HG02571 (cell line): ENCODE data around the gene SEPTIN5.
"Not testable (repeated sequence)": the region's sequence is repeated elsewhere in the genome, so short reads cannot be mapped to it uniquely, and the experiment has no call there.

Experiments used
- ATAC-seq: cut with Tn5 transposase; IDR thresholded peaks from one replicate; pipeline ENCODE4 v1.9.1; 2021; ENCODE audit warnings: mild to moderate bottlenecking, moderate library complexity; ENCODE audit not compliant: unreplicated experiment

The SEPTIN5 gene

DNA sequence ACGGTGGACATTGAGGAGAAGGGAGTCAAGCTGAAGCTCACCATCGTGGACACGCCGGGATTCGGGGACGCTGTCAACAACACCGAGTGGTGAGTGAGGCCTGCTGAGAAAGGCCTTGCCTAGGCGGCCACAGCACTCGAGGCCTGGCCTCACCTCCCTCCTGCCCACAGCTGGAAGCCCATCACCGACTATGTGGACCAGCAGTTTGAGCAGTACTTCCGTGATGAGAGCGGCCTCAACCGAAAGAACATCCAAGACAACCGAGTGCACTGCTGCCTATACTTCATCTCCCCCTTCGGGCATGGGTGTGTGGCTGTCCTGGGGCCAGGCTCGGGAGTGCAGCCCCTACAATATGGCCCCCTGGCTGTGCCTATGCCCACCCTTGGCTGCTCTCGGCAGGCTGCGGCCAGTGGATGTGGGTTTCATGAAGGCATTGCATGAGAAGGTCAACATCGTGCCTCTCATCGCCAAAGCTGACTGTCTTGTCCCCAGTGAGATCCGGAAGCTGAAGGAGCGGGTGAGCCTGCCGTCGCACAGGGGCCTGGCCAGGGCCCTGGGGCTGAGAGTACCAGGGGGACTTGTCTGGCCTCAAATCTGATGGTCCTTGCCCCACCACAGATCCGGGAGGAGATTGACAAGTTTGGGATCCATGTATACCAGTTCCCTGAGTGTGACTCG, 6.0 kb downstream of the SEPTIN5 start:
- no peak for ATAC-seq

DNA sequence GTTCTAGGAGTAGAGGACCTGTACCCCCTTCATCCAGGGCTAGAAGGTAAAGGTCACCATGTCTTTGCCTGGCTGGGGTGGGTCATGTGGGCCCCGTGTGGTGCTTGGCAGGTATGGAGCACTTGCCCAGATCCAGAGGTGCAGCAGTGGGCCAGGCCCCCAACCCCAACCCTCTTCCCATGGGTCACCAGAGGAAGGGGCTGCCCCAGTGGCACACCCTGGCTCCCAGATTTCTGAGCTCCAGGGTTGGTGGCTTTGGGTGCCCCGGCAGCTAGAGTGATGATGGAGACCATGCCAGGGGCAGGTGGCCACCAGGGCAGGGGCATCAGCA, 6.7 kb downstream of the SEPTIN5 start:
- ATAC-seq = no peak

DNA sequence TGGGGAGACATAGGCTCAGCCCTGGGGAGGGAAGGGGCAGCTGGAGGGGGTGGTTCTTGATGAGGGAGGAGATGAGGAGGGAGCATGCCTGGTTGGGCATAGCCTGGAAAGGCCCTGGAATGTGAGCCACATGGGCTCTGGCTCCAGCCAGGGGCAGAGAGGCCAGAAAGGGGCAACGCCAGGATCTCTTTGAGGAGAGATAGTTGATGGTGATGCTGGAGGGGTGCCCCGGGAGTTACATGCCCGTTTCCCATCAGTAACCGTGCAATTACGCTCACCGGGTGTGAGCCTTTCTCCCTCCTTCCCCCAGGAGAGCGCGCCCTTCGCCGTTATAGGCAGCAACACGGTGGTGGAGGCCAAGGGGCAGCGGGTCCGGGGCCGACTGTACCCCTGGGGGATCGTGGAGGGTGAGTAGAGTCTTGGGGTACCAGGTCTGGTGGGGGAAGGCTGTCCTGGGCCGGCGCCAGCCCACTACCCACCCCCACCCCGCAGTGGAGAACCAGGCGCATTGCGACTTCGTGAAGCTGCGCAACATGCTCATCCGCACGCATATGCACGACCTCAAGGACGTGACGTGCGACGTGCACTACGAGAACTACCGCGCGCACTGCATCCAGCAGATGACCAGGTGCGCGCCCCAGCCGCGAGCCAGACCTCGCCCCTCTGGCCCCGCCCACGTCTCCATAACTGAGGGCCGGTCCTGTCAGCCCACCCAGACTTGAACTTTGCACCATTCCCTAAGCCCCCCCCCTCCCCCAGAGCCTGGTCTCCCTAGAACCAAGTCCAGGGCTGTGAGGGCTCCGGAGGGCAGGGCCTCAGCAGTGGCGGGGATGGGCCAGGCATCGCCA, 7.3 kb downstream of the SEPTIN5 start:
- ATAC-seq = no peak

DNA sequence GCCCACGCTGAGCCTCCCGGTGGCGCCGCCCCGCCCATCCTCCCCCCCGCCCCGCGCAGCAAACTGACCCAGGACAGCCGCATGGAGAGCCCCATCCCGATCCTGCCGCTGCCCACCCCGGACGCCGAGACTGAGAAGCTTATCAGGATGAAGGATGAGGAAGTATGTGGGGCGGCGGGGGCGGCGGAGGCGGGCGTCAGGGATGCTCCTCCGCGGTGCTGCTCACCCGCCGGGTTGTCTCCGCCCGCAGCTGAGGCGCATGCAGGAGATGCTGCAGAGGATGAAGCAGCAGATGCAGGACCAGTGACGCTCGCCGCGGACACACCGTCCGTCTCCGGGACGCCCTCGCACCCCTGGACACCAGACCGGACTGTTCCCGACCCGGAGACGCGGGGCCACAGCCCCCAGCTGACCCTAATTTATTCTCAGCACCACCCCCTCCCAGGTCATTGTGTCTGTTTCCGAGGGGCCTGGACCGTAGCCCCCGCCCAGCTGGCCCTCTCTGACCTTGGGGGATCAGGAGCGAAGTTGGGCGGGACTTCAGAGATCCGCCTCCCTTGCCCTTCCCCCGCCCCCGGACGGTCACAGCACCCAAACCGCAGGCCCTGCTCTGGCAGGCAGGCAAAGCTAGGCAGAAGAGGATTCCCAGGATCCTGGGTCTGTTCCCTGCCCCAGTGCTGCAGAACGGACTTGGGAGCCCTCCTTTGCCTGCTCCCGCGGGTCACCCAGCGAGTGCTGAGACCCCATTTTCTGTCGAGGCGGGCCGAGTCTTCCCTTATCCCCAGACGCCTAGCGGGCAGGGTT, 8.1 kb downstream of the SEPTIN5 start:
- no peak for ATAC-seq

DNA sequence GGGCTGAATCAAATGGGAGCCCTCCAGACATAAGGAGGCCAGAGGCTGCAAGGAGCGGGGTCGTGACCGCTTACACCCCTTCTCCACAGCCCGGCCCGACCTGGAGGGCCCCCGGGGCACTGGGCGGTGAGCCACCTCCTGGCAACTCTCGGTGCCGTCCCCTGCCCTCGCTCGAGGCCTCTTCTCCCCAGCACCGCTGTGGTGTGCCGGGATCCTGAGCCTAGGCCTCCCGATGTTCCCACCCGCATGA, 8.6 kb downstream of the SEPTIN5 start:
- no peak for ATAC-seq

DNA sequence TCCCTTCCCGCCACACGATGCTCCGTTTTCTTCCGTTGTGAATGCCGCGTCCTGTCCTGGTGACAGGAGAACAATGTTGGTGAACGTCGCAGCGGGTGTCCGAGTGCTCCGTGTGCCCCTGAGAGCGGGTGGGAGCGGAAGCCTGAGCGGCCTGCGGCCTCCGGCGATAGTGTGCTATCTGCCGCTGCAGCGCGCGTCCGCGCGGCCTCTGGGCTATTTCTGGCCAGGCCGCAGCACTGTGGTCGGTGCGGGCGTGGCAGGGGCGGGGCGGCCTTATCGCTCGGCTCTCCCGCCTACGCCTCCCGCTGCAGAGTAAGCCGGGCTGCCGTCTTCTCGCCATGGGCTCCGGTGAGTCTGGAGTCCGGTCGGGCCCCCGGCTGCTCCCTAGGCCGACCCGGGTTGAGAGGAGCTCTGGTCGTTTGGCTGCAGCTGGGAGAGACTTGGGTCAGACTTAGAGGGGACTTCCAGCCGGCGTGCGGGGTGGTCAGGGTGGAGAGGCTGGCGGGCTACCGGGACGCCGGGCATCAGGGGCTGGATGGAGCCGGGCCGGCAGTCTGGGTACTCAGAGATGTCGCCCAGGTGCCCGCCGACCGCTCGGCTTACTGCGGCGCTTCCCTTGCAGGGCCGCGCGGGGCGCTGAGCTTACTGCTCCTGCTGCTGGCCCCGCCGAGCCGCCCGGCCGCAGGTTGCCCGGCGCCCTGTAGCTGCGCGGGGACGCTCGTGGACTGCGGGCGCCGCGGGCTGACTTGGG, 9.1 kb downstream of the SEPTIN5 start, which contains the start of gene GP1BB:
GP1BB (plus strand) TSS at position 308 of the 751 bp plus-strand sequence; CDS start at position 339, 31 bp downstream.
- no peak for ATAC-seq

DNA sequence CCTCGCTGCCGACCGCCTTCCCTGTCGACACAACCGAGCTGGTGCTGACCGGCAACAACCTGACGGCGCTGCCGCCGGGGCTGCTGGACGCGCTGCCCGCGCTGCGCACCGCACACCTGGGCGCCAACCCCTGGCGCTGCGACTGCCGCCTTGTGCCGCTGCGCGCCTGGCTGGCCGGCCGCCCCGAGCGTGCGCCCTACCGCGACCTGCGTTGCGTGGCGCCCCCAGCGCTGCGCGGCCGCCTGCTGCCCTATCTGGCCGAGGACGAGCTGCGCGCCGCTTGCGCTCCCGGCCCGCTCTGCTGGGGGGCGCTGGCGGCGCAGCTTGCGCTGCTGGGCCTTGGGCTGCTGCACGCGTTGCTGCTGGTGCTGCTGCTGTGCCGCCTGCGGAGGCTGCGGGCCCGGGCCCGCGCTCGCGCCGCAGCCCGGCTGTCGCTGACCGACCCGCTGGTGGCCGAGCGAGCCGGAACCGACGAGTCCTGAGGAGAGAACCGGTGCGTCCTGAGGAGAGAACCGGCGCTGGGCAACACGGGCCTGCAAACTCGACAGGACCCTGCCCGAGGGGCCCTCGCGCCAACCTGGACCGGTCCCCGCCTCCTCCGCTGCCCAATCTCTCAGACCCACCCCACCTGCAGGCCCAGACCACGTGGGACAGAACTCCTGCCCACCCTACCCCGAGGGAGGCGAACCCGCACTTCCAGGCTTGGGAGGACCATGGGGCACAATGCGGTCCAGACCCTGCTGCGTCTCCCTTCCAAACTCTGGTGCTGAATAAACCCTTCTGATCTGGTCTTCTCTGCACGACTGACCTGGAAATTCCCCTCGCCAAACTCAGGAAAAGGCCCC, 9.9 kb downstream of the SEPTIN5 start:
- no peak for ATAC-seq

DNA sequence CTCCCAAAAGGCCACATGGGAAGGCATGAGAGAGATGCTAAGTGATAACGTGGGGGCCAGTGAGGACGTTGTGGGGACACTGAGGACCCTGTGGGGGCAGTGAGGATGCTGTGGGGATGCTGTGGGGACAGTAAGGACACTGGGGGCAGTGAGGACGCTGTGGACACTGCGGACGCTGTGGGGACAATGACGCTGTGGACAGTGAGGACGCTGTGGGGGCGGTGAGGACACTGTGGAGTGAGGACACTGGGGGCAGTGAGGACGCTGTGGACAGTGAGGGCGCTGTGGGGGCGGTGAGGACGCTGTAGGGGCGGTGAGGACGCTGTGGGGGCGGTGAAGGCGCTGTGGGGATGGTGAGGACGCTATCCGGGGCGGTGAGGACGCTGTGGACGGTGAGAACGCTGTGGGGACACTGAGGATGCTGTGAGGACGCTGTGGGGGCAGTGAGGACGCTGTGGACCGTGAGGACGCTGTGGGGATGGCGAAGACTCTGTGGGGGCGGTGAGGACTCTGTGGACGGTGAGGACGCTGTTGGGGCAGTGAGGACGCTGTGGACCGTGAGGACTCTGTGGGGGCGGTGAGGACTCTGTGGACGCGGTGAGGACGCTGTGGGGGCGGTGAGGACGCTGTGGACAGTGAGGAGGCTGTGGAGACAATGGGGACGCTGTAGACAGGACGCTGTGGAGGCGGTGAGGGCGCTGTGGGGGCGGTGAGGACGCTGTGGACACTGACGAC, 10.8 kb downstream of the SEPTIN5 start:
- ATAC-seq = no peak

DNA sequence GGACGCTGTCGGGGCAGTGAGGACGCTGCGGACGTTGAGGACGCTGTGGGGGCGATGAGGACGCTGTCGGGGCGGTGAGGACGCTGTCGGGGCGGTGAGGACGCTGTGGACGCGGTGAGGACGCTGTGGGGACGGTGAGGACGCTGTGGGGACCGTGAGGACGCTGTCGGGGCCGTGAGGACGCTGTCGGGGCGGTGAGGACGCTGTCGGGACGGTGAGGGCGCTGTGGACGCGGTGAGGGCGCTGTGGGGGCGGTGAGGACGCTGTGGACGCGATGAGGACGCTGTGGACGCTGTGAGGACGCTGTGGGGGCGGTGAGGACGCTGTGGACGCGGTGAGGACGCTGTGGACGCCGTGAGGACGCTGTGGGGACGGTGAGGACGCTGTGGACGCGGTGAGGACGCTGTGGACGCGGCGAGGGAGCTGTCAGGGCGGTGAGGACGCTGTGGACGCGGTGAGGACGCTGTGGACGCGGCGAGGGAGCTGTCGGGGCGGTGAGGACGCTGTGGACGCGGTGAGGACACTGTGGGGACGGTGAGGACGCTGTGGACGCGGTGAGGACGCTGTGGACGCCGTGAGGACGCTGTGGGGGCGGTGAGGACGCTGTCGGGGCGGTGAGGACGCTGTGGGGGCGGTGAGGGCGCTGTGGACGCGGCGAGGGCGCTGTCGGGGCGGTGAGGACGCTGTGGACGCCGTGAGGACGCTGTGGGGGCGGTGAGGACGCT, 11.9 kb downstream of the SEPTIN5 start:
- not testable (repeated sequence) for ATAC-seq

DNA sequence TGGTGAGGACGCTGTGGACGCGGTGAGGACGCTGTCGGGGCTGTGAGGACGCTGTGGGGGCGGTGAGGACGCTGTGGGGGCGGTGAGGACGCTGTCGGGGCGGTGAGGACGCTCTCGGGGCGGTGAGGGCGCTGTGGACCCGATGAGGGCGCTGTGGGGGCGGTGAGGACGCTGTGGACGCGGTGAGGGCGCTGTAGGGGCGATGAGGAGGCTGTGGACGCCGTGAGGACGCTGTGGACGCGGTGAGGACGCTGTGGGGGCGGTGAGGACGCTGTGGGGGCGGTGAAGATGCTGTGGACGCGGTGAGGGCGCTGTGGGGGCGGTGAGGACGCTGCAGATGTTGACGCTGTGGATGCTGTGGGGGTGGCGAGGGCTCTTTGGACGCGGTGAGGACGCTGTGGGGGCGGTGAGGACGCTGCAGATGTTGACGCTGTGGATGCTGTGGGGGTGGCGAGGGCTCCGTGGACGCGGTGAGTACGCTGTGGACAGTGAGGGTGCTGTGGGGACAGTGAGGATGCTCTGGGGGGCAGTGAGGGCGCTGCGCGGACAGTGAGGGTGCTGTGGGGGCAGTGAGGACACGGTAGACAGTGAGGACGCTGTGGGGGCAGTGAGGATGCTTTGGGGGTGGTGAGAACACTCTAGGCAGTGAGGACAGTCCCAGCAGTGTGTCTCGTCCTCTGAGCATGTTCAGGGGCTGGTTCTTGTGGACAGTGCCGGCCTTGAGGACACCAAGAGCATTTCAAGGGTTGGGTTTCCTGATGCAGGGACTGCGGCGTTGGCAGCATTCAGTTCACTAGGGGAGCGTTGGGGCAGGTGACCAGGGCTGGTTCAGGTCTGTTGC, 13.2 kb downstream of the SEPTIN5 start:
- ATAC-seq = no peak

DNA sequence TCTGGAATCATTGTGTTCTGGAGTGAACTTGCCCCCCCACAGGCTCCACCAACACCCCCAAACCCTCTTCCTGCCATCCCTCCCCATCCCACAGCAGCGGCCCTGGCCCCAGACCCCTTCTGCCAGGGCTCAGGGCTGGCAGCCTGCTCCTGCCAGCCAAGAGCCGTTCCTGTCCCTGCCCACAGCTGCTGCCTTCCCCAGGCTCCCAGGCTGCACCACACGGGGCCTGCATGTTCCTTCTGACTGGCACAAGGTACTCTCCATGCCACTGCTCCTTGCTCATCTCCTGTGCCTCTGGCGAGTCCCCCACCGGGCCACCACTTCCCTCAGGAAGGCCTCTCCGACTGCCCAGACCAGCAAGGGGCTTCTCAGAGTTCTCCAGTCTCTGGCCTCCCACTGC, 14.0 kb downstream of the SEPTIN5 start:
- no peak for ATAC-seq

DNA sequence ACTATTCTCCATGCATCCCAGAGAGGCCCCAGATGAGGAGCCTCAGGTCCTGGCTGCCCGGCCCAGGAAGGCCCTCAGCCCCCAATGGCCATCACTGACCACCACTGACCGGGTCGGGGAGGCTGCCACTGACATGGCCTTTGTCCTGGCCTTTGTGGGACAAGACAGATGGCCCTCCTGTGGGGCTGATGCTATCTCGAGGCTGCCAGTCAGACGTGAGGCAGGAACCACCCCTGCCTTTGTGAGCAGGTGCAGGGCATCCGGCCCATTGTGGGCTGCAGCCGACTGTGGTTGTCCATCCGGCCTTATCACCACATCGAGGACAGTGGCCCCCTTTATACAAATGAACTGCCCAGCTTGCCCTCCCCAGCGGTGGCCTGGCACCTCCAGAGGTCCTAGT, 14.5 kb downstream of the SEPTIN5 start:
- ATAC-seq = no peak

DNA sequence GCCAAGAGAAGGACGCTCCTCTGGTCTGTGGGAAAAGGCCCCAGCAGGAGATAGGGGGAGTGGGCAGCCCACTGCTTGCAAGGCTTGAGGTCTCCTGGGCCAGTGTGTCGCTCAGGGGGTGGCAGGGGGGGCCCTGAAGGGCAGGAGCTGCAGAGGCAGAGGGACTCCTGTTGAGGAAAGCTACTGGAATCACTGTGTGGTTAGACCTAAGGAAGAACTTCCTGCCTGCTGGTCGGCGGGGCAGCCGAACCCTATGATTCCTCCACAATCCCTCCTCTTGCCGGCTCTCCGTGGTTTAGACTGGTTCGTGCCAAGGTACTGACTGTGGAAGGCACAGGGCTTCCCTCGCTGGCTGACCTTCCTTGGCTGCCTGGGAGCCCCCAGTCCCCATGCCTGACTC, 15.2 kb downstream of the SEPTIN5 start:
- ATAC-seq = no peak

DNA sequence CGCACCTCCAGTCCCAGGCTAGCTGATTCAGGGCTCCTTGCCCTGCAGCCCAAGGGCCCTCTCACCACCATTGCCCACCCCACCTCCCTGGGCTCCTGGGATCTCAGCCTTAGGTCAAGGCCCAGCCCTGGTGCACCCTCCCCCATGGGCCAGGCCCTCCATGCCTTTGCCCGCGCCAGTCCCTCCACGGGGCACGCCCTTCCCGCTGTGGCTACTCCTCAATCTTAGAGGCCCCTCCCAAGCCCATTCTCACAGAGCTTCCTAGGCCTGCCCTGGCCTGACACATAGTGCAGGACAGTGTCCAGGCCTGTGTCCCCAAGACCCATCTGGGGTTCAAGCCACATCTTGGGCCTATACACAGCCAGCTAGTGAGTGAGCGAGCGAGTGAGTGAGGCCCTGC, 15.9 kb downstream of the SEPTIN5 start:
- no peak for ATAC-seq

DNA sequence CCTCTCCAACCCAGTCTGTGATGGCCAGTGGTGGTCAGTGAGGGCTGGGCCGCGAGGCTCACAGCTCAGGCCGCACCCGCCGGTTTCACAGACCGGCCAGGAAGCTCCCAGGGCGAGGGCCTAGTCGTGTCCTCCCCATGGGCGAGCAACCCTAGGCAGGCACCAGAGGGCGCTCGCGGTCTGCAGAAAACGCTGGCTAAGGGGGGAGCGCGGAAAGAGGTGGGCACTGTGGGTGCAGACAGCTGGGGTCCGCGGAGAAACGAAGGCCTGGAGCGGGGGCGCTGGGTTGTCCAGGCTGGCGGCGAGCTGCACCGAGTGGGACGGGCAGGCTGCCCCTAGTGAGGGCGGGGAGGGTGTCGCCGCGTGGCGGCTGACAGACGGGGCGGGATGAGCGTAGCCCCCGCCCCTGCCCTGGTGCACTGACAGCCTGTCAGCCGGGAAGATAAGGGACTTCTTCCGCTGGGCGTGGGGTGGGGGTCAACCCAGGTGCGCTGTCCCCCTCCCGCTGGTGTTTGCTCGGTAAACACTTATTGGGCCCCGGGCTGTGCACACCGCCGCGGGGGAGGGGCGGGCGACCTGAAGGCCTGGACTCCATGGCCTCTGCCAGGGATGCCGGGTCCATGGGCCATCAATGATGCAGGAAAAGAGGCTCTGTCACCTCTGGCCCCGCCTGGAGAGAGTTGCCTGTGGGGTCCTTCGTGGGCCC, 16.5 kb downstream of the SEPTIN5 start:
- no peak for ATAC-seq

DNA sequence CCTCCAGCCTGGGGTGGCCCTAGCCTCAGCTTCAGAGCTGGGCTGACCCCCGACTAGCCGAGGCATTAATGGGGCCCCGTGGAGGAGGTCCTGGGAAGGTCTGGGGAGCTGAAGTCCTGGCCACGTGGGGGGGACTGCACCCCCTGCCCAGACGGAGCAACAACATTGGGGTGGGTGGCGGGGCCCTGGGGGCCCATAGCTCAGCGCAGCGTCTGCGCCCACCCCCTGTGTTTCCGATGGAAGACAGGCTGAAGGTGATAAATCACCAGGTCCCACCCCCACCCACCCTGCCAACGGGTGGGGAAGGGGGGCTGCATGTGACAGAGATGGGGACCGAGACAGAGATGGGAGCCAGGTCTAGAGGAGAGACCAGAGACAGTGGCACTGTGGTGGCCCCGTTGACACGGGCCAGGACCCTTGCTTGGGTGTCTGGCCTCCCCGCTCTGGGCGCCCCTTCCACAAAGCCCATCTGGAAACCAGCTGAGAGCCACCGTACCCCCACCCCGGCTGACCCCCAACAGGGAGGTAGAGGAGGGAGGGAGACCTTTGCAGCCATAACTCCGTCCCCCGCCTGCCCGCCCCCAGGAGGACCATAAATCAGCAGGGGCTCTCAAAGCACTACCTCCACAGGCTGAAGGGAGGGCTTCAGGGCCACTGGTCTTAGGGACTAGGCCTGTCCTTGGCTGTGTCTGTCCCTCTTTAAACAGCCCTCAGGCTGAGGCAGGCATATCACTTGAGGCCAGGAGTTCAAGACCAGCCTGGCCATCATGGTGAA, 17.2 kb downstream of the SEPTIN5 start:
- no peak for ATAC-seq
